Measurements from ENCODE around the gene TNNC1. TPM values are rescaled to one million over a fixed set of nuclear protein-coding genes. Genes with fewer than 3 reads are reported as not detected.
A peak's percentile ranks its signal among the peaks of the same experiment; 100 is the strongest.

Gene TNNC1
- total RNA-seq, 1 experiment from 2014 or later = 5.6 TPM

- no peaks in the 10 kb centered on the region for H3K23me2 ChIP-seq (ENCODE audit: insufficient read length, low read depth, low read length, poor library complexity, severe bottlenecking)
- Mint-ChIP-seq H3K36me3 (ENCODE audit: insufficient read depth in 1 of 3, low read depth in 3 of 3) (no peaks in the 10 kb centered on the region; a peak in 1 of 7 replicates), H3K4me3 (no peak overlapping the region), H3K4me1 (peaks cover 5 to 9% of the 10 kb centered on the region in 2 experiments; a peak in 2 of 4 replicates), H3K27ac (peak overlapping the region in 1 of 3 experiments; percentile 40; a peak in 1 of 7 replicates), H3K9me3 (no peaks in the 10 kb centered on the region), H3K27me3 (ENCODE audit: low read depth) (0 out of 2 replicates have a peak, but pooled peaks cover 2% of the 10 kb centered on the region)
- no peak overlapping the region for H3T11ph ChIP-seq (ENCODE audit: low read length)
- H2BK20ac ChIP-seq (ENCODE audit: low read depth, low read length, poor library complexity, severe bottlenecking) = no peak overlapping the region
- no peak overlapping the region for H3K14ac ChIP-seq (ENCODE audit: insufficient read depth, low read length)
- H4K20me1 ChIP-seq (ENCODE audit: control insufficient read depth, insufficient read depth, insufficient read length) = no peaks in the 10 kb centered on the region
- no CpG with 5 or more reads among the region's 16 CpGs for WGBS (ENCODE audit: extremely low coverage, insufficient read length, low lambda C conversion rate)
- H4K8ac ChIP-seq (replicated peaks; ENCODE audit: insufficient read length, low read depth, low read length) = no peak overlapping the region
- H3K9ac ChIP-seq (ENCODE audit: extremely low read depth, insufficient read length, low read length) = no peak overlapping the region
- no peak overlapping the region for H3K4me2 ChIP-seq (ENCODE audit: insufficient read depth, insufficient read length, low read length)
- H3K79me2 ChIP-seq (ENCODE audit: insufficient read depth, low read length) = no peaks in the 10 kb centered on the region
- H3K23ac ChIP-seq (ENCODE audit: insufficient read length, low read depth, low read length) = no peak overlapping the region
- no peaks in the 10 kb centered on the region for H3K4me1 ChIP-seq (ENCODE audit: insufficient read depth, low read length)
- H2BK15ac ChIP-seq (ENCODE audit: low read depth, low read length) = no peak overlapping the region
- H3K27me3 ChIP-seq (ENCODE audit: insufficient read depth, low read length) = no peaks in the 10 kb centered on the region
- no peaks in the 10 kb centered on the region for H3K79me1 ChIP-seq (ENCODE audit: insufficient read depth, low read depth, low read length, poor library complexity, severe bottlenecking)
- no peak overlapping the region for H2BK120ac ChIP-seq (ENCODE audit: low read depth, low read length, poor library complexity, severe bottlenecking)
- H3K4ac ChIP-seq (ENCODE audit: low read depth, low read length) = no peak overlapping the region
- H2AK5ac ChIP-seq (ENCODE audit: insufficient read length, low read length) = no peak overlapping the region
- DNase-seq = no peak
- no peak overlapping the region for H3K18ac ChIP-seq (ENCODE audit: insufficient read length, low read depth, low read length)
- no peak overlapping the region for H2BK12ac ChIP-seq (ENCODE audit: insufficient read length, low read depth, low read length)
- no peak overlapping the region for H2AFZ ChIP-seq (ENCODE audit: low read length)
- H2BK5ac ChIP-seq (ENCODE audit: insufficient read length, low read length) = no peak overlapping the region
- H3K27ac ChIP-seq (ENCODE audit: insufficient read length, low read depth, low read length) = no peak overlapping the region
- H3K9me3 ChIP-seq (ENCODE audit: control insufficient read depth, low read depth, low read length) = no peaks in the 10 kb centered on the region
- no peak overlapping the region for H4K5ac ChIP-seq (ENCODE audit: insufficient read length, low read depth, low read length)
- TF ChIP-seq, protein P1, sequence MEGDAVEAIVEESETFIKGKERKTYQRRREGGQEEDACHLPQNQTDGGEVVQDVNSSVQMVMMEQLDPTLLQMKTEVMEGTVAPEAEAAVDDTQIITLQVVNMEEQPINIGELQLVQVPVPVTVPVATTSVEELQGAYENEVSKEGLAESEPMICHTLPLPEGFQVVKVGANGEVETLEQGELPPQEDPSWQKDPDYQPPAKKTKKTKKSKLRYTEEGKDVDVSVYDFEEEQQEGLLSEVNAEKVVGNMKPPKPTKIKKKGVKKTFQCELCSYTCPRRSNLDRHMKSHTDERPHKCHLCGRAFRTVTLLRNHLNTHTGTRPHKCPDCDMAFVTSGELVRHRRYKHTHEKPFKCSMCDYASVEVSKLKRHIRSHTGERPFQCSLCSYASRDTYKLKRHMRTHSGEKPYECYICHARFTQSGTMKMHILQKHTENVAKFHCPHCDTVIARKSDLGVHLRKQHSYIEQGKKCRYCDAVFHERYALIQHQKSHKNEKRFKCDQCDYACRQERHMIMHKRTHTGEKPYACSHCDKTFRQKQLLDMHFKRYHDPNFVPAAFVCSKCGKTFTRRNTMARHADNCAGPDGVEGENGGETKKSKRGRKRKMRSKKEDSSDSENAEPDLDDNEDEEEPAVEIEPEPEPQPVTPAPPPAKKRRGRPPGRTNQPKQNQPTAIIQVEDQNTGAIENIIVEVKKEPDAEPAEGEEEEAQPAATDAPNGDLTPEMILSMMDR (conservative IDR thresholded peaks at IDR 0.05) = no peak
- no peak overlapping the region for H4K91ac ChIP-seq (ENCODE audit: insufficient read length, low read depth, low read length)
- no peak overlapping the region for H3K56ac ChIP-seq (ENCODE audit: insufficient read length, low read depth, low read length)
Observed at GRCh38 chr3:52439426-52440248, 14.2 kb downstream of the TNNC1 start.
